HG03432 (cell line): ENCODE data around the gene LGALS4.
"Not testable (repeated sequence)": the region's sequence is repeated elsewhere in the genome, so short reads cannot be mapped to it uniquely, and the experiment has no call there.

ENCODE experiments used
- ATAC-seq: cut with Tn5 transposase; IDR thresholded peaks from one replicate; pipeline ENCODE4 v1.9.1; 2021; ENCODE audit warnings: mild to moderate bottlenecking, moderate library complexity; ENCODE audit not compliant: unreplicated experiment

Gene LGALS4

GRCh38 chr19:38812841-38813320 is at the start of gene LGALS4:
TSS of gene LGALS4 (minus strand) at chr19:38812945. CDS start at chr19:38812886, 59 bp downstream.
- no peak for ATAC-seq

- ATAC-seq: no peak
Measured at GRCh38 chr19:38861368-38861767, 48.6 kb upstream of the LGALS4 start.

- ATAC-seq: not testable (repeated sequence)
Measured at GRCh38 chr19:38859631-38860204, 47.0 kb upstream of the LGALS4 start.

- ATAC-seq: no peak
Measured at GRCh38 chr19:38856813-38857212, 44.1 kb upstream of the LGALS4 start.

GRCh38 chr19:38855751-38856150 is 43.0 kb upstream of the LGALS4 start:
- ATAC-seq: not testable (repeated sequence)

- ATAC-seq: not testable (repeated sequence)
Measured at GRCh38 chr19:38854961-38855360, 42.2 kb upstream of the LGALS4 start.

GRCh38 chr19:38853214-38853613 is 40.5 kb upstream of the LGALS4 start:
- ATAC-seq: no peak

- ATAC-seq: no peak
Measured at GRCh38 chr19:38852231-38853044, 39.7 kb upstream of the LGALS4 start.

GRCh38 chr19:38851622-38852230 is 39.0 kb upstream of the LGALS4 start:
- peak; percentile 29 for ATAC-seq

- no peak for ATAC-seq
Measured at GRCh38 chr19:38850976-38851621, 38.4 kb upstream of the LGALS4 start.

- peak; percentile 66 for ATAC-seq
Measured at GRCh38 chr19:38850436-38850975, 37.8 kb upstream of the LGALS4 start.

- peak; percentile 51 for ATAC-seq
Measured at GRCh38 chr19:38849860-38850435, 37.2 kb upstream of the LGALS4 start, which contains the start of gene HNRNPL. TSS of gene HNRNPL (minus strand) at chr19:38849986. CDS start at chr19:38849966, 20 bp downstream.

- ATAC-seq: peak; percentile 29
Measured at GRCh38 chr19:38849147-38849859, 36.6 kb upstream of the LGALS4 start.

GRCh38 chr19:38848299-38849146 is 35.8 kb upstream of the LGALS4 start:
- no peak for ATAC-seq

- ATAC-seq: no peak
Measured at GRCh38 chr19:38846097-38846496, 33.4 kb upstream of the LGALS4 start.

GRCh38 chr19:38845374-38846024 is 32.8 kb upstream of the LGALS4 start:
- ATAC-seq: no peak

- no peak for ATAC-seq
Measured at GRCh38 chr19:38844093-38844686, 31.4 kb upstream of the LGALS4 start.

- no peak for ATAC-seq
Measured at GRCh38 chr19:38843175-38843758, 30.5 kb upstream of the LGALS4 start.
